Measurements from ENCODE around the gene FGD2. TPM values are rescaled to one million over a fixed set of nuclear protein-coding genes. Genes with fewer than 3 reads are reported as not detected.
"Not testable (repeated sequence)": the region's sequence is repeated elsewhere in the genome, so short reads cannot be mapped to it uniquely, and the experiment has no call there.

FGD2 gene
- total RNA-seq, 1 experiment from 2014 or later: 0.13 TPM

GRCh38 chr6:37058084-37058586, 52.7 kb downstream of the FGD2 start:
- no peak for TF ChIP-seq CTCF (conservative IDR thresholded peaks at IDR 0.05)
- Histone ChIP-seq H2BK20ac (ENCODE audit: low read depth, low read length, poor library complexity, severe bottlenecking) (no peak overlapping the region), H4K5ac (ENCODE audit: insufficient read length, low read depth, low read length) (no peak overlapping the region), H3K79me1 (ENCODE audit: insufficient read depth, low read depth, low read length, poor library complexity, severe bottlenecking) (no peaks in the 10 kb centered on the region), H3K56ac (ENCODE audit: insufficient read length, low read depth, low read length) (no peak overlapping the region), H2AFZ (ENCODE audit: low read length) (no peak overlapping the region), H3K23ac (ENCODE audit: insufficient read length, low read depth, low read length) (no peak overlapping the region), H3K4me1 (ENCODE audit: insufficient read depth, low read length) (peaks cover 7% of the 10 kb centered on the region; the same call in 1 of the 2 replicates), H3K14ac (ENCODE audit: insufficient read depth, low read length) (no peak overlapping the region), H2BK12ac (ENCODE audit: insufficient read length, low read depth, low read length) (no peak overlapping the region), H2AK5ac (ENCODE audit: insufficient read length, low read length) (no peak overlapping the region), H4K91ac (ENCODE audit: insufficient read length, low read depth, low read length) (no peak overlapping the region), H3K27ac (ENCODE audit: insufficient read length, low read depth, low read length) (no peak overlapping the region), H4K8ac (replicated peaks; ENCODE audit: insufficient read length, low read depth, low read length) (no peak overlapping the region), H2BK15ac (ENCODE audit: low read depth, low read length) (no peak overlapping the region), H3K18ac (ENCODE audit: insufficient read length, low read depth, low read length) (no peak overlapping the region), H3K4me2 (ENCODE audit: insufficient read depth, insufficient read length, low read length) (no peak overlapping the region), H3K79me2 (ENCODE audit: insufficient read depth, low read length) (no peaks in the 10 kb centered on the region), H3T11ph (ENCODE audit: low read length) (no peak overlapping the region), H3K4ac (ENCODE audit: low read depth, low read length) (no peak overlapping the region), H3K9me3 (ENCODE audit: control insufficient read depth, low read depth, low read length) (no peaks in the 10 kb centered on the region), H3K27me3 (ENCODE audit: insufficient read depth, low read length) (no peaks in the 10 kb centered on the region), H3K9ac (ENCODE audit: extremely low read depth, insufficient read length, low read length) (no peak overlapping the region), H3K23me2 (ENCODE audit: insufficient read length, low read depth, low read length, poor library complexity, severe bottlenecking) (no peaks in the 10 kb centered on the region), H2BK5ac (ENCODE audit: insufficient read length, low read length) (no peak overlapping the region), H4K20me1 (ENCODE audit: control insufficient read depth, insufficient read depth, insufficient read length) (no peaks in the 10 kb centered on the region), H2BK120ac (ENCODE audit: low read depth, low read length, poor library complexity, severe bottlenecking) (no peak overlapping the region)
- Mint-ChIP-seq H3K27ac (peak overlapping the region; percentile 33 to 62 (median 56); a peak in 2 of 7 replicates), H3K9me3 (no peaks in the 10 kb centered on the region), H3K36me3 (ENCODE audit: insufficient read depth in 1 of 3, low read depth in 3 of 3) (no peaks in the 10 kb centered on the region), H3K4me3 (no peak overlapping the region), H3K27me3 (ENCODE audit: low read depth) (no peaks in the 10 kb centered on the region), H3K4me1 (peaks cover 52 to 53% of the 10 kb centered on the region in 2 experiments)
- DNase-seq: no peak
- WGBS (ENCODE audit: extremely low coverage, insufficient read length, low lambda C conversion rate): no CpG with 5 or more reads among the region's 9 CpGs

- H3K4me3 Mint-ChIP-seq; H2BK20ac ChIP-seq (ENCODE audit: low read depth, low read length, poor library complexity, severe bottlenecking); H3K23me2 ChIP-seq (ENCODE audit: insufficient read length, low read depth, low read length, poor library complexity, severe bottlenecking); H3K79me2 ChIP-seq (ENCODE audit: insufficient read depth, low read length); H3K27me3 ChIP-seq (ENCODE audit: insufficient read depth, low read length); H3K4me2 ChIP-seq (ENCODE audit: insufficient read depth, insufficient read length, low read length); H4K20me1 ChIP-seq (ENCODE audit: control insufficient read depth, insufficient read depth, insufficient read length); H2AFZ ChIP-seq (ENCODE audit: low read length); H3K23ac ChIP-seq (ENCODE audit: insufficient read length, low read depth, low read length); H4K5ac ChIP-seq (ENCODE audit: insufficient read length, low read depth, low read length); H3T11ph ChIP-seq (ENCODE audit: low read length); H3K79me1 ChIP-seq (ENCODE audit: insufficient read depth, low read depth, low read length, poor library complexity, severe bottlenecking); H2BK12ac ChIP-seq (ENCODE audit: insufficient read length, low read depth, low read length); H2BK120ac ChIP-seq (ENCODE audit: low read depth, low read length, poor library complexity, severe bottlenecking); H2AK5ac ChIP-seq (ENCODE audit: insufficient read length, low read length); DNase-seq; H4K8ac ChIP-seq (replicated peaks; ENCODE audit: insufficient read length, low read depth, low read length); H2BK5ac ChIP-seq (ENCODE audit: insufficient read length, low read length); H3K27ac ChIP-seq (ENCODE audit: insufficient read length, low read depth, low read length); H3K36me3 Mint-ChIP-seq (ENCODE audit: insufficient read depth in 1 of 3, low read depth in 3 of 3); H3K9ac ChIP-seq (ENCODE audit: extremely low read depth, insufficient read length, low read length); H3K9me3 Mint-ChIP-seq; H3K18ac ChIP-seq (ENCODE audit: insufficient read length, low read depth, low read length); H3K56ac ChIP-seq (ENCODE audit: insufficient read length, low read depth, low read length); H2BK15ac ChIP-seq (ENCODE audit: low read depth, low read length); H3K4ac ChIP-seq (ENCODE audit: low read depth, low read length); H3K9me3 ChIP-seq (ENCODE audit: control insufficient read depth, low read depth, low read length); H3K27me3 Mint-ChIP-seq (ENCODE audit: low read depth); H3K4me1 ChIP-seq (ENCODE audit: insufficient read depth, low read length); H4K91ac ChIP-seq (ENCODE audit: insufficient read length, low read depth, low read length); H3K14ac ChIP-seq (ENCODE audit: insufficient read depth, low read length): not testable (repeated sequence)
- Mint-ChIP-seq H3K4me1 (peaks cover 52 to 53% of the 10 kb centered on the region in 2 experiments), H3K27ac (peak overlapping the region; percentile 99; a peak in 6 of 7 replicates)
- WGBS (ENCODE audit: extremely low coverage, insufficient read length, low lambda C conversion rate): no CpG with 5 or more reads among the region's 5 CpGs
Measured at GRCh38 chr6:37058984-37059343, 53.5 kb downstream of the FGD2 start.
